Astrocyte (in vitro differentiated cells and primary cell): ENCODE measurements around the gene TMCO1. TPM values are rescaled to one million over a fixed set of nuclear protein-coding genes. Genes with fewer than 3 reads are reported as not detected.
"Not testable (repeated sequence)": the region's sequence is repeated elsewhere in the genome, so short reads cannot be mapped to it uniquely, and the experiment has no call there.

ENCODE experiments used
- DNase-seq: peaks from one replicate; pipeline ENCODE4 v3.0.0-alpha.2; 2010; ENCODE audit warnings: low read depth
- FAIRE-seq: peaks from 2 replicates; lab custom pipeline; 2011; peaks lifted over from hg19 to GRCh38; lab: Jason Lieb, UNC
- H2AFZ ChIP-seq: 2 replicates; pipeline ENCODE4 v1.6.0; 2012; ENCODE audit warnings: low read depth, low read length, inconsistent platforms
- H3K27ac ChIP-seq: 2 replicates; pipeline ENCODE4 v1.5.1; 2011; ENCODE audit warnings: low read depth, low read length, inconsistent platforms
- H3K27me3 ChIP-seq: 2 replicates; pipeline ENCODE4 v1.6.0; 2011; ENCODE audit warnings: low read length, inconsistent platforms; ENCODE audit not compliant: insufficient read depth
- H3K36me3 ChIP-seq: 2 replicates; pipeline ENCODE4 v1.5.1; 2011; ENCODE audit warnings: low read length, inconsistent platforms; ENCODE audit not compliant: insufficient read depth
- H3K4me1 ChIP-seq: 2 replicates; pipeline ENCODE4 v1.5.1; 2011; ENCODE audit warnings: low read length, inconsistent platforms; ENCODE audit not compliant: insufficient read depth
- H3K4me2 ChIP-seq: 2 replicates; pipeline ENCODE4 v1.6.0; 2012; ENCODE audit warnings: low read length, inconsistent platforms
- H3K4me3 ChIP-seq: 2 replicates; pipeline ENCODE4 v1.5.1; 2011; ENCODE audit warnings: low read depth, mild to moderate bottlenecking, low read length, inconsistent platforms; ENCODE audit not compliant: insufficient read depth
- H3K79me2 ChIP-seq: 2 replicates; pipeline ENCODE4 v1.6.0; 2012; ENCODE audit warnings: mild to moderate bottlenecking, low read length, inconsistent platforms; ENCODE audit not compliant: insufficient read depth
- H3K9ac ChIP-seq: 2 replicates; pipeline ENCODE4 v1.6.0; 2012; ENCODE audit warnings: mild to moderate bottlenecking, low read length, inconsistent platforms
- H3K9me3 ChIP-seq: 2 replicates; pipeline ENCODE4 v1.5.1; 2012; ENCODE audit warnings: low read depth, mild to moderate bottlenecking, low read length, inconsistent platforms; ENCODE audit not compliant: insufficient read depth
- H4K20me1 ChIP-seq: 2 replicates; pipeline ENCODE4 v1.6.0; 2012; ENCODE audit warnings: low read length, inconsistent platforms; ENCODE audit not compliant: insufficient read depth
- H3K27ac Mint-ChIP-seq: one replicate; pipeline ENCODE4 v1.8.0; 2021; ENCODE audit warnings: mild to moderate bottlenecking, mixed read lengths; ENCODE audit not compliant: unreplicated experiment
- H3K27me3 Mint-ChIP-seq: one replicate; pipeline ENCODE4 v1.8.0; 2021; ENCODE audit warnings: low read depth, mixed read lengths; ENCODE audit not compliant: unreplicated experiment
- H3K36me3 Mint-ChIP-seq: one replicate; pipeline ENCODE4 v1.8.0; 2021; ENCODE audit warnings: low read depth, mixed read lengths; ENCODE audit not compliant: unreplicated experiment
- H3K4me1 Mint-ChIP-seq: one replicate; pipeline ENCODE4 v1.8.0; 2021; ENCODE audit warnings: low read depth, mixed read lengths; ENCODE audit not compliant: unreplicated experiment
- H3K4me3 Mint-ChIP-seq: one replicate; pipeline ENCODE4 v1.8.0; 2021; ENCODE audit warnings: mild to moderate bottlenecking, moderate library complexity, mixed read lengths; ENCODE audit not compliant: unreplicated experiment
- H3K9me3 Mint-ChIP-seq: one replicate; pipeline ENCODE4 v1.8.0; 2021; ENCODE audit warnings: mild to moderate bottlenecking, mixed read lengths; ENCODE audit not compliant: unreplicated experiment
- CTCF ChIP-seq: IDR thresholded peaks from 2 replicates; pipeline ENCODE4 v1.5.1; 2011; ENCODE audit warnings: low read depth, mild to moderate bottlenecking, inconsistent platforms, low read length, moderate library complexity; ENCODE audit not compliant: insufficient read depth
- EZH2 ChIP-seq: IDR thresholded peaks from 2 replicates; pipeline ENCODE4 v1.6.1; 2012; ENCODE audit warnings: mild to moderate bottlenecking, low read length, inconsistent platforms; ENCODE audit not compliant: insufficient read depth
- total RNA-seq: library from RNA; stranded (reverse); gene quantifications from 2 replicates; pipeline ENCODE4 v1.2.1, GENCODE V29; 2021

Gene TMCO1
- total RNA-seq, 1 donor from 2014 or later = 135 TPM

GRCh38 chr1:165703648-165704047 is 65.0 kb downstream of the TMCO1 start:
- Histone ChIP-seq H3K4me3 (no peak overlapping the region), H3K9ac (no peak overlapping the region), H3K4me2 (no peak overlapping the region), H3K36me3 (no peaks in the 10 kb centered on the region), H3K27me3 (peaks cover 6% of the 10 kb centered on the region), H3K9me3 (no peaks in the 10 kb centered on the region), H3K4me1 (no peaks in the 10 kb centered on the region), H2AFZ (no peak overlapping the region), H3K27ac (no peak overlapping the region), H4K20me1 (no peaks in the 10 kb centered on the region), H3K79me2 (no peaks in the 10 kb centered on the region)
- TF ChIP-seq EZH2 = no peak
- Mint-ChIP-seq H3K27ac (no peak overlapping the region), H3K4me3 (no peak overlapping the region), H3K9me3 (no peaks in the 10 kb centered on the region), H3K36me3 (no peaks in the 10 kb centered on the region), H3K27me3 (peaks cover 15% of the 10 kb centered on the region), H3K4me1 (peaks cover 2% of the 10 kb centered on the region)
- FAIRE-seq = no peak
- DNase-seq = no peak

GRCh38 chr1:165701922-165702321 is 66.7 kb downstream of the TMCO1 start:
- not testable (repeated sequence) for H3K4me2 ChIP-seq, FAIRE-seq, H3K27ac ChIP-seq, H3K27ac Mint-ChIP-seq, H4K20me1 ChIP-seq, DNase-seq, H3K27me3 ChIP-seq, H3K9me3 ChIP-seq, H3K4me3 ChIP-seq, H3K36me3 Mint-ChIP-seq, H3K4me3 Mint-ChIP-seq, H3K9me3 Mint-ChIP-seq, H3K4me1 ChIP-seq, H3K4me1 Mint-ChIP-seq, H3K27me3 Mint-ChIP-seq, H3K36me3 ChIP-seq, H2AFZ ChIP-seq, H3K9ac ChIP-seq
- peaks cover 14% of the 10 kb centered on the region for H3K79me2 ChIP-seq

- no peak for TF ChIP-seq CTCF
- TF ChIP-seq EZH2 = no peak
- no peak overlapping the region for H3K27ac Mint-ChIP-seq
- peak overlapping the region; percentile 99 for H3K4me3 Mint-ChIP-seq
- Histone ChIP-seq H3K4me2 (no peak overlapping the region), H3K27ac (no peak overlapping the region), H3K9me3 (no peaks in the 10 kb centered on the region), H3K27me3 (peaks cover 3% of the 10 kb centered on the region), H3K4me3 (no peak overlapping the region), H2AFZ (no peak overlapping the region), H3K79me2 (peaks cover 30% of the 10 kb centered on the region), H4K20me1 (peaks cover 26% of the 10 kb centered on the region), H3K4me1 (peaks cover 18% of the 10 kb centered on the region), H3K36me3 (no peaks in the 10 kb centered on the region), H3K9ac (no peak overlapping the region)
- DNase-seq (no peak), FAIRE-seq (no peak)
- H3K4me1 Mint-ChIP-seq = peaks cover 3% of the 10 kb centered on the region
- H3K27me3 Mint-ChIP-seq = peaks cover 2% of the 10 kb centered on the region
- H3K36me3 Mint-ChIP-seq = no peaks in the 10 kb centered on the region
- H3K9me3 Mint-ChIP-seq = no peaks in the 10 kb centered on the region
These were observed 69.1 kb downstream of the TMCO1 start for GRCh38 chr1:165699577-165699976.

GRCh38 chr1:165698761-165699052 is 70.0 kb downstream of the TMCO1 start:
- H3K4me3 ChIP-seq = peak overlapping the region; percentile 98
- H3K4me2 ChIP-seq = peak overlapping the region; percentile 96
- peaks cover 2% of the 10 kb centered on the region for H3K27me3 Mint-ChIP-seq
- peaks cover 37% of the 10 kb centered on the region for H3K79me2 ChIP-seq
- H3K9me3 ChIP-seq = no peaks in the 10 kb centered on the region
- TF ChIP-seq EZH2 (no peak), CTCF (no peak)
- peak overlapping the region; percentile 92 for H3K9ac ChIP-seq
- H3K36me3 ChIP-seq = peaks cover 2% of the 10 kb centered on the region
- H3K27ac Mint-ChIP-seq = peak overlapping the region; percentile 51
- H3K4me1 Mint-ChIP-seq = peaks cover 3% of the 10 kb centered on the region
- H2AFZ ChIP-seq = peak overlapping the region; percentile 94
- H4K20me1 ChIP-seq = peaks cover 26% of the 10 kb centered on the region
- H3K27me3 ChIP-seq = peaks cover 3% of the 10 kb centered on the region
- H3K36me3 Mint-ChIP-seq = no peaks in the 10 kb centered on the region
- no peak overlapping the region for H3K27ac ChIP-seq
- peaks cover 18% of the 10 kb centered on the region for H3K4me1 ChIP-seq
- no peak for DNase-seq
- H3K9me3 Mint-ChIP-seq = no peaks in the 10 kb centered on the region
- no peak for FAIRE-seq
- H3K4me3 Mint-ChIP-seq = peak overlapping the region; percentile 99
